Lower leg skin (tissue), 3 donors: ENCODE measurements around the gene CNIH1.

Source experiments
- POLR2A ChIP-seq, 2 donors: fragments of 450-650 bp; IDR thresholded peaks; one replicate each; pipeline ENCODE4 v1.6.1; 2016 to 2017; ENCODE audit warnings: antibody characterized with exemption in 2 of 2, mild to moderate bottlenecking in 1 of 2, moderate library complexity in 1 of 2
- TF ChIP-seq, protein P1 (sequence below), 3 donors: fragments of 450-650 bp; IDR thresholded peaks; one replicate each; pipeline ENCODE4 v1.5.1; 2016; ENCODE audit warnings: antibody characterized with exemption in 3 of 3, mild to moderate bottlenecking in 3 of 3, moderate library complexity in 2 of 3

GRCh38 chr14:54425068-54425467, 16.1 kb downstream of the CNIH1 start:
- TF ChIP-seq, protein P1, sequence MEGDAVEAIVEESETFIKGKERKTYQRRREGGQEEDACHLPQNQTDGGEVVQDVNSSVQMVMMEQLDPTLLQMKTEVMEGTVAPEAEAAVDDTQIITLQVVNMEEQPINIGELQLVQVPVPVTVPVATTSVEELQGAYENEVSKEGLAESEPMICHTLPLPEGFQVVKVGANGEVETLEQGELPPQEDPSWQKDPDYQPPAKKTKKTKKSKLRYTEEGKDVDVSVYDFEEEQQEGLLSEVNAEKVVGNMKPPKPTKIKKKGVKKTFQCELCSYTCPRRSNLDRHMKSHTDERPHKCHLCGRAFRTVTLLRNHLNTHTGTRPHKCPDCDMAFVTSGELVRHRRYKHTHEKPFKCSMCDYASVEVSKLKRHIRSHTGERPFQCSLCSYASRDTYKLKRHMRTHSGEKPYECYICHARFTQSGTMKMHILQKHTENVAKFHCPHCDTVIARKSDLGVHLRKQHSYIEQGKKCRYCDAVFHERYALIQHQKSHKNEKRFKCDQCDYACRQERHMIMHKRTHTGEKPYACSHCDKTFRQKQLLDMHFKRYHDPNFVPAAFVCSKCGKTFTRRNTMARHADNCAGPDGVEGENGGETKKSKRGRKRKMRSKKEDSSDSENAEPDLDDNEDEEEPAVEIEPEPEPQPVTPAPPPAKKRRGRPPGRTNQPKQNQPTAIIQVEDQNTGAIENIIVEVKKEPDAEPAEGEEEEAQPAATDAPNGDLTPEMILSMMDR (IDR thresholded peaks at IDR 0.05), result no peak
- TF ChIP-seq POLR2A (IDR thresholded peaks at IDR 0.05), result no peak
